NK-92 (cell line): ENCODE measurements around the gene HJURP.
A peak's percentile ranks its signal among the peaks of the same experiment; 100 is the strongest.
"Not testable (repeated sequence)": the region's sequence is repeated elsewhere in the genome, so short reads cannot be mapped to it uniquely, and the experiment has no call there.

Experiments used
- DNase-seq: peaks from one replicate; lab custom pipeline; 2025; ENCODE audit not compliant: unreplicated experiment; lab: John Stamatoyannopoulos, UW

Gene HJURP, protein sequence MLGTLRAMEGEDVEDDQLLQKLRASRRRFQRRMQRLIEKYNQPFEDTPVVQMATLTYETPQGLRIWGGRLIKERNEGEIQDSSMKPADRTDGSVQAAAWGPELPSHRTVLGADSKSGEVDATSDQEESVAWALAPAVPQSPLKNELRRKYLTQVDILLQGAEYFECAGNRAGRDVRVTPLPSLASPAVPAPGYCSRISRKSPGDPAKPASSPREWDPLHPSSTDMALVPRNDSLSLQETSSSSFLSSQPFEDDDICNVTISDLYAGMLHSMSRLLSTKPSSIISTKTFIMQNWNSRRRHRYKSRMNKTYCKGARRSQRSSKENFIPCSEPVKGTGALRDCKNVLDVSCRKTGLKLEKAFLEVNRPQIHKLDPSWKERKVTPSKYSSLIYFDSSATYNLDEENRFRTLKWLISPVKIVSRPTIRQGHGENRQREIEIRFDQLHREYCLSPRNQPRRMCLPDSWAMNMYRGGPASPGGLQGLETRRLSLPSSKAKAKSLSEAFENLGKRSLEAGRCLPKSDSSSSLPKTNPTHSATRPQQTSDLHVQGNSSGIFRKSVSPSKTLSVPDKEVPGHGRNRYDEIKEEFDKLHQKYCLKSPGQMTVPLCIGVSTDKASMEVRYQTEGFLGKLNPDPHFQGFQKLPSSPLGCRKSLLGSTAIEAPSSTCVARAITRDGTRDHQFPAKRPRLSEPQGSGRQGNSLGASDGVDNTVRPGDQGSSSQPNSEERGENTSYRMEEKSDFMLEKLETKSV

DNA sequence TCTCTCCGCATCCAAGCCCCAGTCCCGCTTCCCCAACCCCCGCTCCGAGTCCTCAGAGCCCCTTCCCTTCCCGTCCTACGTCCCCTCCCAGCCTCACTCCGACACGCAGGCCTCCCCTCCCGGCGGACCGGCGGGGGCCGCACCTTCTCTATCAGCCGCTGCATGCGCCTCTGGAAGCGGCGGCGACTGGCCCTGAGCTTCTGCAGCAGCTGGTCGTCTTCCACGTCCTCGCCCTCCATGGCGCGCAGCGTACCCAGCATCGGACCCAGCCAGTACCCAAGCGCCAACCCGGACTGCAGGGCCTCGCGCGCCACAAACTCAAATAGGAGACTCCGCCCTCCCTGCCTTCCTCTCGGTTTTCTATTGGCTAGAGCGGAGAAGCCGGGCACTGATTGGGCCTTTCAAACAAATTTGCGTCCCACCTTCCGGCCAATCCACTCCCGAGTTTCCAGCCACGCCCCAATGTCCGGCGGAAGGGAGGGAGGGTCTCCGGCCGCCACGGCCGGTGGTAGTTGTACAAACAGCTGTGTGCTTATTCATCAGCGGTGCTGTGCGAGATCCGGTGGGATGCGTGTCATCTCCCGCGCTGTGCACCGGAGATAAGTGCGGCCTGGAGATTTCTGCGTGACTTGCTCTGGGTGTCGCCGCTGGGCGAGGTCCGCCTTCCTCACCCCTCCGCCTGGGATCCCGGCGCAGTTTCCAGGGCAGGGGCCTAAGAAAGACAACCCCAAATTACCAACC is at the start of gene HJURP:
TSS of gene HJURP (minus strand) at position 295 of the 741 bp plus-strand sequence. CDS start at position 260, 35 bp downstream.
- peak; percentile 46 for DNase-seq

DNA sequence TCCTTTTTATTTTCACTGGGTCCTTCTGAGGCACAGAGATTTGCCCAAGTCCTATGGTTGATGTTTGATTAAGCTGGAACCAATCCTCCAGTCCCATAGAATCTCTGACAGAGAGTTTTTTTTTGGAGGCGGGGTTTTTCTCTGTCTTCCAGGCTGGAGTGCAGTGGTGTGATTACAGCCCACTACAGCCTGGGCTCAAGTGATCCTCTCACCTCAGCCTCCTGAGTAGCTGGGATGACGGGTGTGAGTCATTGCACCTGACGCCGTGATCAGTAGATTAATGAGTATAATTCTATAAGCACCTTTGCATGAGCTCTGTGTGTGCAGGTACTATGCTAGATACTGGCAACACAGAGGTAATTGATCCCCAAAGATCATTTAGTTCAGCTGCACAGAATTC is 47.5 kb upstream of the HJURP start:
- DNase-seq, result no peak

DNA sequence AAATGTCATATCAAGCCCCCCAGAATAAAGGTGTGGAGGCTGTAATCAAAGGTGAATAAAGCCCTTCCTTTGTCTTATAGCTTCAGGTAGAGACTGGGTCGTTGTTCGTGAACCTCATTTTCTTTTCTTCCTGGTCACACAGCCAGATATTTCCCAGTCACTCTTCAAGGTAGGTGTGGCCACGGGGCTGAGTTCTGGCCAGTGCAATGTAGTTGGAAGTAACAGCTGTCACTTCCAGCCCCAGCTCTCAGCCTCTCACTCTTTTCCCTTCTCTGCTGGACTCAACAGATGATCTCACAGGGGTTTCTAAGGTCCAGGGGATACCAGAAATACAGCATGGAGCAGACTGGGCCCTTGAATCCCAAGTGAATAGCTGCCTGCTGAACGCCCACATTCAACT is 47.0 kb upstream of the HJURP start:
- no peak for DNase-seq

DNA sequence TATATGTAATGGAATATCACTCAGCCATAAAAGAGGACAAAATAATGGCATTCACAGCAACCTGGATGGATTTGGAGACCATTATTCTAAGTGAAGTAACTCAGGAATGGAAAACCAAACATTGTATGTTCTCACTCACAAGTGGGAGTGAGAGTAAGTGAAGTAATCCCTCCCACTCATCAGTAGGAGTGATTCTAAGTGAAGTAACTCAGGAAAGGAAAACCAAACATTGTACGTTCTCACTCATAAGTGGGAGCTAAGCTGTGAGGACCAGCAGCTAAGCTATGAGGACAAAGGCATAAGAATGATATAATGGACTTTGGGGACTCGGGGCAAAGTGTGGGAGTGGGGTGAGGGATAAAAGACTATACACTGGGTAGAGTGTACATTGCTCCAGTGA is 41.9 kb upstream of the HJURP start:
- DNase-seq, result not testable (repeated sequence)

DNA sequence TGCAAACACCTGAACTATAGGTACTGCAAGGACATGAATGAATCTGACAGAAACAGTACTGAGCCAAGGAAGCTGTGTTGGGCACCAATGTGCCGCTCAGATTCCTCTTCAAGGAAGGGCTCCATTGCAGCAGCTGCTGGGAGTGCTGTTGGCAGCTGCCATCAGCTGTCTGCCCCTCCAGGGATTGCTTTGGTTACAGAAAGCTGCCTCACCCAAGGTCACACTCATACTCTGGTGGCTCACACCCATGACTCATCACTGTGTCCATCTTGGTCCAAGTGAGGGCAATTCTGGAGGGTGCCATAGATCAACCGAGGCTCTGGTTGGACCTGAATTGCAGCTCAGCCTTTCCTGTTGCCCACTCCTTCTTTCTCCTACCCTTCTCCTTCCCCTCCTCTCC is 38.5 kb upstream of the HJURP start:
- no peak for DNase-seq

DNA sequence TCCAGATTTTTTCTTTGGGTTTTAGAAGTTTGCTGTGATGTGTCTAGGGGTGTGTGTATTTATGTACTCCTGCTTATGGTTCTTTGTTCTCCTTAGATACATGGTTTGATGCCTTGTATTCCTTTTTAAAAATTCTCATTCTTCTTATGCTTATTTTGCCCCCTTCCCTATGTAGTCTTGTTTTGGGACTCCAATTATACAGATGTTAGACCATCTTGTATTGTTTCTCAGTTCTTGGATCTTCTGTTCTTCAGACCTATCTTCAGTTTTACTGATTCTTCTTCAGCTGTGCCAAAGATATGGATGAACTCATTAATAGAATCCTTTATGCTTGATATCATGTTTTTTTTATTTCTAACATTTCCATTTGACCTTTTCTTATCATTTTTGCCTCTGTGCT is 28.0 kb upstream of the HJURP start:
- DNase-seq, result no peak

DNA sequence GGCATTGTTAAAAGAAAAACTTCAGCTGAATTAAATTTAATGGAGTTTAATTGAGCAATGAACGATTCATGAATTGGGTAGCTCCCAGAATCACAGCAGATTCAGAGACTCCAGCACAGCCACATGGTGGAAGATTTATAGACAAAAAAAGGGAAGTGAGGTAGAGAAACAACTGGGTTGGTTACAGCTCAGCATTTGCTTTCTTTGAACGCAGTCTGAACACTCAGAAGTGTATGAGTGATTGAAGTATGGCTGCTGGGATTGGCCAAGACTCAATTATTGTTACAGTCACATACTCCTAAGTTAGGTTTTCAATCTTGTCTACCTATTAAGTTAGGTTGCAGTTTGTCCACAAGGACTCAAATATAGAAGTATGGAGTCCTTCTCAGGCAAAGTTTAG is 17.8 kb upstream of the HJURP start:
- not testable (repeated sequence) for DNase-seq

DNA sequence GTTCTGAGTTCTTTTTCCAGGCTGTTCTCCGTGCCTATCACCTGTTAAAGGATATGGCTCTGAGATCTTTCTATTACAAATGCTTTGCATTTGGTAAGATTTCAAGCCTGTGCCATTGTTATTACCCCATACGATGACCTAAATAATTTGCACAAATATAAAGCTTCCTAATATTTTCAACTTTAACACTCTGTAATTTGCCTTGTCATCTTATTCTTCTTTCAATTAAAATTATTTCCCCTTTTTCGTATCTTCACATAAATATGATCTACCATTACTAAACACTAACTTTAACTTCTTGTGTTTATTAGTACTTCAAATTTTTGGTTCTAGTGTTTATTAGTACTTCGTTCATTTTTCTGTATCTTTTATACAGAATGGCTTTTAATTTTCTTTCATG is 17.1 kb upstream of the HJURP start:
- DNase-seq, result no peak

DNA sequence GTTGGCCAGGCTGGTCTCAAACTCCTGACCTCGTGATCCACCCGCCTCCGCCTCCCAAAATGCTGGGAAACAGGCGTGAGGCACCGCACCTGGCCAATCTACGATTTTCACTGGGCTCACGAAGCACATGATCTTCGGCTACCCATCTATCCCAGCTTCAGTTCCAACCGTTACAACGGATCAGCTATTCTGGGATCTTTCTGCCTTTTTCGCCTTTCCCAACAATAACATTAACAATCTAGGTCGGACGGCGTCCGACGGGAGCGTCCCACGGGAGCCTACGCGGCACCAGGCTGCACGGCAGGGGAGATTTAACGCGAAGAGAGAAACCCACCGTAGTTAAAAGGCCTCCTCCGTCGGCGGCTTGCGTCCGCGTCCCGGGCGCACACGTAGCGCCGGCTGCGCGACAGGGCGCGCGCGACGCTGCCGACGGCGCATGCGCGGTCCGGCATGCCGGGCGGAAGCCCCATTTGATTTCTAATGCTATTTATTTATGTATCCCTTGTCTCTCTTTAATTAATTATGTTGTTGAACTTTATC is 13.7 kb upstream of the HJURP start, which contains the start of gene MSL3B:
TSS of gene MSL3B (minus strand) at position 394 of the 540 bp plus-strand sequence.
- no peak for DNase-seq

DNA sequence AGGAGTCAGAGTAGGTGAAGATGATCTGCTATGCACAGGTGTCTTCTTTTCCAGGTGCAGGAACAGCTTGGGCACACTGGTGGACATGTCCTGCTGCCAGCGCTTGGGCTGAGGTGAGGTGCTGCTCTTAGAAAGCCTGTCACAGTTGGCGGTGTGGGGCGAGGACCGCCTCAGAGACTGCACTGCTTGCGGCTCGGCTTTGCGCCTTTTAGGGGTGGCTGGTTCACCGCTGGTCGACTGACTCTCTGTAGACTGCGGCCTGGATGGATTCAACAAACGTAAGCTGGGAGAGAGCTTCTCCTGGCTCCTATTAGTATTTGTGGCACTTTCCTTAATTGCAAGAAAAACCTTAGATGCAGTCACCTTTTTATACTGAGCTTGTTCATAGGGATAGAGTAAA is 12.1 kb upstream of the HJURP start:
- DNase-seq, result no peak

DNA sequence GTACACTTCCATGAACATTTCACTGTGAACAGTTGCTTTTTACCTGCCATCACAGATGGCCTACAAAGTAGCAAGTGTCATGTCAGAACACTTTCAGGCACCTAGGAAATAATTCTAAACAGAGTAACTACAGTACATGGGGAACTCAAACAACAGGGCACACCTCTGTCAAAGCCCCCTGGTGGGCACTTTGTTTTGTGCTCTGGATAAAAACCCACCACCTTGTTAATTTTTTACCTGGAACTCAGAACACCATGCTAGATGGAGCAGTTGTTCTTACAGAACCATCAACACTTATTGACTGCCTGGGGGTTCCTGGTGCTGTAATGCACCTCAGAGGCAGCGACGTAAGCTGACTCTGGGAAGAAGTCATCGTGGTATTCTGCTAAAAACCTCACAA is 11.5 kb upstream of the HJURP start:
- DNase-seq, result no peak

DNA sequence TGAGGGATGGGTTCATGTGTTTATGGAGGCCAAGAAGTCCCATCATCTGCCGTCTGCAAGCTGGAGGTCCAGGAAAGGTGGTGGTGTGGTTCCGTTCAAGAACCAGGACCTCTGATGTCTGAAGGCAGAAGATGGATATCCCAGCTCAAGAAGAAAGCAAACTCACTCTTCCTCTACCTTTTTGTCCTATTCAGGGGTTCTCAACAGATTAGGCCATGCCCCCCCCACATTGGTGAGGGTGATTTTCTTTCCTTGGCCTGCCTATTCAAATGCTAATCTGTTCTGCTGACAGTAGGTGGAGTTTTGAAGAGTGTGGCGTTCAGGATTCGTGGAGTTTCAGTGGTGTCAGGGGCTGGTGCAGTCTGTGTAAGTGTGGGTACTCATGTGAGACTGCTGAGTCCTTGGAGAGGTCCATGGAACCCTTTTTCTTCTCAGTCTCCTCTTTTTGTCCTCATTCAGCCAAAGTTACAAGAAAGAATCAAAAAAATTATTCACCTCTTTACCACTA is 8.0 kb upstream of the HJURP start:
- DNase-seq, result no peak

DNA sequence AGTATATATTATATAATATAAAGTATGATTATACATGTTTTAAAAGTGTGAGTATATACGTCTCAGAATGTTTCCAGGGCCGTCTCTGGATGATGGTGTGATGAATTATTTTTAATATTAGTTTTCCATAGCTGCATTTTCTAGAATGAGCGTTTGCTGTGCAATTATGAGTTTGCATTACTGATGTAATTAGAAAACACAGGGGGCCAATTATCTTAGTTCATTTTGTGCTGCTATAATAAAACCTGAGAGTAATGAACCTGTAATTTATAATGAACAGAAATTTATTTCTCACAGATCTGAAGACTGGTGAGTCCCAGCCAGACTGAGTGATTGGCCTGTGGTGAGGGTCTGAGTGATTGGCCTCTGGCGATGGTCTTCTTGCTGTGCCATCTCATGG is 4.0 kb upstream of the HJURP start:
- no peak for DNase-seq

DNA sequence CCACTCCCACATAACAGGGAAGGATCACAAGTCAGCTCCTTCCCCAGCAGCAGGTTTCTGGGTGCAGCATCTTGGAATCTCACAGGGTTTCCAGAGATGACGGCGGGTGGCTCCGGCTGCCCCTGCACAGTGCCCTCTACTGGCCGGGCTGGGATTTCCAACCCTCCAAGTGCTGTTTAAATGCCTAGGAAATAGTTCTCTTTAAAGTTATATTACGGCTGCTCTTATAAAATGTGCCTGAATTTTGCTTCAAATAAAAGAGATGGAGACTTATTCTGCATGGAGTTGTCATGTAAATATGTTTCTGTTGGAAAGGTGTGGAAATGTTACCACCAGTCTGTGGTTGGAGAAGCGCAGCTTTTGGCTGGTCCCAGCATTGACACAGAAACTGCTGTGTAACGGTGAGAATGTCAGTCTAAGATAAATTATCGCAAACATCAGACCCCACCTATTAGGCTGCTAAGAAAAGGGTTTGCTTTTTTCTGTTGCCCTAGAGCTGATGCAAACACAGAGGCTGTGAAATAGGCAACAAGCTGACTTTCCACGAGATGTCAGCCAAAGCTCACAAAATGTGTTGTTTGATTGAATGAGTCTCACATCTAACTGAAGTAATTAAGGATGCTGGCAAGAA is 3.3 kb upstream of the HJURP start:
- no peak for DNase-seq

DNA sequence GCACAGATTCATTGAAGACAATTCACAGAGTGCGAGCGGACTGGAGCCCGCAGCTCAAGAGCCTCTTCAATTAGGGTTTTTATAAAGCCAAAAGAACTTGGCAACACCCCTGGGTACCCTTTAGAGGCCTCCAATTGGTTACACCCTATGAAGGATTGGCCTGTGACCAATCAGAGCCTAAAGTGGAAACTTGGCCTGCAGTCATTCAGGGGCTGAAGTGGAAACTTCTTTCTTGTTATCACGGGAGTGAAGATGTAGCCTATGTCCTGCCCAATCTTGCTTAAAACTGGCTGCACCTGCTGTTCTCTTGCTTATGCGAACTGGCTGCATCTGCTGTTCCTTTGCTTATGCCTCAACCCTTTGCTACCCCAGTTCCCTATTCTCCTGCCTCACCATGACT is 1.8 kb upstream of the HJURP start:
- DNase-seq, result no peak

DNA sequence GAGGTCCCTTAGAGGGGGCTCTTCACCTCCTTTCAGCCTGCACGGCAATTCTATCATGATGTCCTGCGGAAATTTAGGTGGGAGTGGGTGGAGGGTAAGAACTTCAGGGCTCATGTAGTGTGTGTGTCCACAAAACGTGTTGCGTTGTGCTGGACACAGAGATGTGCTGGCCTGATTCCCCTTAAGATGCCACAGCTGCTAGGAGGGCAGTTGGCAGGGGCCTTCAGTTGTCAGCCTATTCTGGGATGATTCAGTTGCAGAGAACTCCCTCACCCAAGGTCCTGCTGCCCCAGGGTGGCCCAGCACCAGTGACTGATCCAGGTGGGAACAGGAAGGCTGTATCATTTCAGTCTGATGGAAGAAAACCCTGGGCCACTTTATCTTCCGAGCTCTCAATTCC is 1.0 kb upstream of the HJURP start:
- DNase-seq, result no peak

DNA sequence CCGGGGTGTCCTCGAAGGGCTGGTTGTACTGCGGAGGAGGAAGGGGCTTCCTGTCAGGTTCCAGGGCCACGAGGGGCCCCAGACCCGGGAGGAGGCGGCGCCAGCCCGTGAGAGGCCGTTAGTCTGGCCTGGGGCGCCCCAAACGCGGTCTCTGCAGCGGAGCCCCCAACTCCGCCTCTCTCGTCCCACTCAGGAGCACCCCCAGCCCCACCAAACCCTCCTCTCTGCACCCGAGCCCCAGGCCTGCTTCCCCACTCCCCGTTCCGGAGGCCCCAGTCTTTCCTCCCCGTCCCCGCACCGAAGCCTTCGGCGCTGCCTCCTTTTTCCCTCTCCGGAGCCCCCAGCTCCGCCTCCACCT is 473 bp downstream of the HJURP start:
- no peak for DNase-seq

DNA sequence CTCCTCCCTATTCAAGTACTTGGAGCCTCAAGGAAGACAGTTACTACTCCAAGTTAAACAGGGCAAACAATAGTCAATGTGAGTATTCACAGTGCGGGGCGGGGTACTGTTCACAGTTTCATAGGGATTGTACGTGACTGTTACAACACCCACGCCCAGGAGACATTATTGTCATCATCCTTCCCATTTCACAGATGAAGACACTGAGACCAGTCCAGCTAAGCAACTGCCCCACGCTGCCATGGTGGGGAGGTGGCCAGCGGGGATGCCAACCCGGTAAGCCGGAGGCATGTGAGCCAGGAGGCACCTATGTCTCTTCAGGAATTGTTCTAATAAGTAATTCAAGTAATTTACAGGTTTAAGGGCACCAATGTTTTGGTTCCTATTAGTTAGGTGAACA is 982 bp downstream of the HJURP start:
- DNase-seq, result no peak

DNA sequence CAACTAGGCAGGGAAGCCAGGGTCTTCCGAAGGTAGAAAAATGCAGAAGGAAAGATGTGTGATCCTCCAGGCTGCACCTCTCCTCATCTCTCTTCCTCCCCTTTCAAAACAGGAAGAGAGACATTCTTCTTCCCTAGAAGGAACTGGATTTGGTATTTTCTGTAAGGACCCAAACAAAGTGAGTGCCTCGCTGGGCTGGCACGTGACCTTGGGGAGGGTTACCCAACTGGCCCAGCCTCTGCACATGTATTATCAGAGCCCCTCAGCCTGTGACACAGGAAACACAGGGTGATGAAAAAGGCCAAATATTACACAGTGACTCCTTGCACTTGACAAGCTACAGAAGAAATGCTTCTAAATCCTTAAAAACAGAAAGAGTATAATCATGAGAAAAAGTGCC is 2.3 kb downstream of the HJURP start:
- no peak for DNase-seq

DNA sequence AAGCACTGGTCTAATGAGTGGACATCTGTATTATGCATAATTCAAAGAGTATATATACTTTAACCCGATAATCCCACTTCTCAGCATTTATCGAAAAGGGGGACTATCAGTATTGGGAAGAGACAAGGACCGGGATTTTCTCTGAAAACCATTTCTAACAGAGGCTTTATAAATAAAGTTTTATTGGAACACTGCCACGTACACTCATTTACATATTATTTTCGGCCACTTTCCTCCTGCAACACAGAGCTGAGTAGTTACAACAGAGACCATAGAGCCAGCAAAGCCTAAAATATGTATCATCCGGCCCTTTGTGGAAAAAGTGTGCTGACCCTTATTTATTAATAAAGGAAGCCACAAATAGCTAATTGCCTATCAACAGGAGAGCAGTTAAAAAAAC is 3.2 kb downstream of the HJURP start:
- DNase-seq, result no peak

DNA sequence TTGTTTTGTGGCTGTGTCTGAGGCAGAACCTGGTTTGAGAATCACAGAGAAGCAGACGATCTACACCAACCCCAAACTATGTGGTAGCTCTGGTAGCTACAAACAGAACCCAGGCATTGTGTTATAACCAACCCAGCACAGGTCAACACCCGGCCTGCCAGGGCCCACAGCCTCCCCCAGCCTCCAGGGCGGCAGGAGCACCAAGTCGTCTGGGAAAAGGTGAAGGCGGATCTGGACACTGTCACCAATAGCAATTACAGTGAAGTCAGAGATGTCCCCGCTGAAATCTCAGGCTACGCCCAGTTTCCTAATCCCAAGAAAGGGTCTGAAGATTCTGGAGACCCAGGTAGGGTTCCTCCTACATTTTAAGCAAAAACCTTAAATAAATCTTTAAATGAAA is 3.6 kb downstream of the HJURP start:
- DNase-seq, result no peak
